Activated T-cell treated with anti-CD3 and anti-CD28 coated beads, Interleukin-2, amount 50 U/mL, for 4 hours (primary cell): ENCODE results near the gene HIBADH. TPM values are rescaled to one million over a fixed set of nuclear protein-coding genes. Genes with fewer than 3 reads are reported as not detected.
"Not testable (repeated sequence)": the region's sequence is repeated elsewhere in the genome, so short reads cannot be mapped to it uniquely, and the experiment has no call there.

Experiments
- ATAC-seq, 2 donors: fragments of 200-7000 bp; cut with Tn5 transposase; one replicate each; pipeline ENCODE4 v1.10.0; 2021
- DNase-seq: peaks from one replicate; pipeline ENCODE4 v3.0.0-alpha.2; 2020
- H3K27me3 Mint-ChIP-seq: one replicate; pipeline ENCODE4 v1.8.0; 2021; ENCODE audit warnings: low read depth, mixed read lengths
- H3K36me3 Mint-ChIP-seq: one replicate; pipeline ENCODE4 v1.8.0; 2022; ENCODE audit warnings: mixed read lengths; ENCODE audit not compliant: insufficient read depth
- H3K4me1 Mint-ChIP-seq: one replicate; pipeline ENCODE4 v1.8.0; 2021; ENCODE audit warnings: low read depth, mixed read lengths
- H3K4me3 Mint-ChIP-seq: one replicate; pipeline ENCODE4 v1.8.0; 2021; ENCODE audit warnings: mild to moderate bottlenecking, moderate library complexity, mixed read lengths
- H3K9me3 Mint-ChIP-seq: one replicate; pipeline ENCODE4 v1.8.0; 2021; ENCODE audit warnings: mixed read lengths
- total RNA-seq, 3 donors: library from RNA; stranded (reverse); gene quantifications; one replicate each; pipeline ENCODE4 v1.2.1, GENCODE V29; 2021

The HIBADH gene
- total RNA-seq, 3 donors from 2014 or later = 9.8 to 10.9 (median 10.8) TPM

GRCh38 chr7:27518561-27519350 lies 143.9 kb downstream of the HIBADH start:
- H3K4me3 Mint-ChIP-seq = no peak overlapping the region
- DNase-seq (no peak), ATAC-seq (no peak)
- H3K9me3 Mint-ChIP-seq = no peaks in the 10 kb centered on the region
- H3K4me1 Mint-ChIP-seq = no peaks in the 10 kb centered on the region
- H3K27me3 Mint-ChIP-seq = no peaks in the 10 kb centered on the region
- H3K36me3 Mint-ChIP-seq = peaks cover 14% of the 10 kb centered on the region

DNA sequence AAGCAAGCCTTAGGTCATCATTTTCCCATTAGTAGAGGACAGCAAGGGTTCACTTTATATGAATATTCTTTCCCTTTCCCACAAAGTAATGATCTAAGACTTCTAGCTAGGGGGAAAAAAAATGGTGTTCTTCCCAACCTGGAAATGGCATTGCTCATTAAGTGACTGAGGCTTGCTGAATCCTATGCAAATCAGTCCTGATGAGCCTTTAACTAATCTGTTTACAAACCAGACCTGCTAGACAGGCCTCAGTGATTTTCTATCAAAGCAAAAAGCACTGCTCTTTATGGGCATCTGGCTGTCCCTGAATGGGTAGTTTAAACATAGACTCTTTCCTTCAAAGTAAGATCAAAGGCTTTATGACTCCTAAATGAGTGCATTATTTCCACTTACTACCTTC lies 146.3 kb downstream of the HIBADH start:
- DNase-seq = no peak
- no peak for ATAC-seq
- Mint-ChIP-seq H3K36me3 (peaks cover 8% of the 10 kb centered on the region), H3K27me3 (no peaks in the 10 kb centered on the region), H3K4me3 (no peak overlapping the region), H3K9me3 (no peaks in the 10 kb centered on the region), H3K4me1 (no peaks in the 10 kb centered on the region)

GRCh38 chr7:27515933-27516332 lies 146.8 kb downstream of the HIBADH start:
- no peaks in the 10 kb centered on the region for H3K27me3 Mint-ChIP-seq
- no peak for ATAC-seq
- H3K36me3 Mint-ChIP-seq = peaks cover 6% of the 10 kb centered on the region
- no peak for DNase-seq
- no peaks in the 10 kb centered on the region for H3K4me1 Mint-ChIP-seq
- H3K9me3 Mint-ChIP-seq = no peaks in the 10 kb centered on the region
- H3K4me3 Mint-ChIP-seq = no peak overlapping the region

GRCh38 chr7:27514861-27515260 lies 147.8 kb downstream of the HIBADH start:
- no peaks in the 10 kb centered on the region for H3K27me3 Mint-ChIP-seq
- ATAC-seq (no peak), DNase-seq (no peak)
- H3K9me3 Mint-ChIP-seq = no peaks in the 10 kb centered on the region
- no peak overlapping the region for H3K4me3 Mint-ChIP-seq
- H3K36me3 Mint-ChIP-seq = peaks cover 3% of the 10 kb centered on the region
- no peaks in the 10 kb centered on the region for H3K4me1 Mint-ChIP-seq

- DNase-seq = no peak
- no peaks in the 10 kb centered on the region for H3K27me3 Mint-ChIP-seq
- no peak for ATAC-seq
- H3K36me3 Mint-ChIP-seq = peaks cover 3% of the 10 kb centered on the region
- H3K4me1 Mint-ChIP-seq = no peaks in the 10 kb centered on the region
- no peaks in the 10 kb centered on the region for H3K9me3 Mint-ChIP-seq
- no peak overlapping the region for H3K4me3 Mint-ChIP-seq
Measured at GRCh38 chr7:27513885-27514284, 148.8 kb downstream of the HIBADH start.

DNA sequence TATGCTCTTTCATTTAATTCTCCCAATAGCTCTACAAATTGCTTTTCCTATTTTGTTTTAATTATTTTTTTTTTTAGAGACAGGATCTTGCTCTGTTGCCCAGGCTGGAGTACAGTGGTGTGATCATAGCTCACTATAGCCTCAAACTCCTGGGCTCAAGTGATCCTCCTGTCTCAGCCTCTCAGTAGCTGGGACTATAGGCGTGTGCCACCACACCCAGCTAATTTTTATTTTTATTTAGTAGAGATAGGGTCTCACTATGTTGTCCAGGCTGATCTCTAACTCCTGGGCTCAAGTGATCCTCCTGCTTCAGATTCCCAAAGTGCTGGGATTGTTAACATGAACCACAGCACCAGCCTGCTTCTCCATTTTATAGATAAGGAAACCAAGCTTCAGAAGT lies 151.3 kb downstream of the HIBADH start:
- H3K4me1 Mint-ChIP-seq, H3K9me3 Mint-ChIP-seq, H3K4me3 Mint-ChIP-seq, DNase-seq, H3K27me3 Mint-ChIP-seq, ATAC-seq, H3K36me3 Mint-ChIP-seq: not testable (repeated sequence)

GRCh38 chr7:27510541-27510940 lies 152.1 kb downstream of the HIBADH start:
- DNase-seq (no peak), ATAC-seq (no peak)
- H3K9me3 Mint-ChIP-seq = no peaks in the 10 kb centered on the region
- no peak overlapping the region for H3K4me3 Mint-ChIP-seq
- H3K36me3 Mint-ChIP-seq = no peaks in the 10 kb centered on the region
- H3K4me1 Mint-ChIP-seq = no peaks in the 10 kb centered on the region
- no peaks in the 10 kb centered on the region for H3K27me3 Mint-ChIP-seq

GRCh38 chr7:27501879-27502278 lies 160.8 kb downstream of the HIBADH start:
- not testable (repeated sequence) for ATAC-seq, H3K4me1 Mint-ChIP-seq

GRCh38 chr7:27501001-27501400 lies 161.7 kb downstream of the HIBADH start:
- Mint-ChIP-seq H3K9me3 (no peaks in the 10 kb centered on the region), H3K27me3 (no peaks in the 10 kb centered on the region), H3K4me1 (no peaks in the 10 kb centered on the region), H3K4me3 (no peak overlapping the region), H3K36me3 (no peaks in the 10 kb centered on the region)
- ATAC-seq = no peak
- DNase-seq = no peak

More at GRCh38 chr7:27501879-27502278, 160.8 kb downstream of the HIBADH start:
- H3K27me3 Mint-ChIP-seq, H3K9me3 Mint-ChIP-seq, H3K36me3 Mint-ChIP-seq, DNase-seq, H3K4me3 Mint-ChIP-seq: not testable (repeated sequence)

DNA sequence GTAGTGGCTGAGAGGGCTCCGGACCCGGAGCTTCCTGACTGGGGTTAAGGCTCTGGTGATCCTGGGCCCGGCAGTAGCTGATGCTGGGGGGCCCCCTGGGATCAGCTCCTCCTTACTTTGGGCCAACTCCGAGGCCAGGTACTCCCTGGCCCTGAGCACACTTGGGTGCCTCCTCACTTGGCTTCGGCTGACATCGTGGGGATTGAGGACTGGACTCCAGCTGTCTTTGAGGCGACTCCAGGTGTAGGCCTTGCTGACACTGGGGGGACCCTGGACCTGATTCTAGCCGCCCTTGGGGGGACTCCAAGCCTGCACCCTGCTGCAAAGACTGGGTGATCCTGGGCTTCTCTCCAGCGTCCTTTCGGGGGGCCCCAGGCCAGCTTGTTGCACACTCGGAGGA lies 170.5 kb downstream of the HIBADH start:
- Mint-ChIP-seq H3K4me3 (no peak overlapping the region), H3K9me3 (no peaks in the 10 kb centered on the region), H3K36me3 (no peaks in the 10 kb centered on the region), H3K4me1 (no peaks in the 10 kb centered on the region), H3K27me3 (peaks cover 3% of the 10 kb centered on the region)
- ATAC-seq (no peak), DNase-seq (no peak)

DNA sequence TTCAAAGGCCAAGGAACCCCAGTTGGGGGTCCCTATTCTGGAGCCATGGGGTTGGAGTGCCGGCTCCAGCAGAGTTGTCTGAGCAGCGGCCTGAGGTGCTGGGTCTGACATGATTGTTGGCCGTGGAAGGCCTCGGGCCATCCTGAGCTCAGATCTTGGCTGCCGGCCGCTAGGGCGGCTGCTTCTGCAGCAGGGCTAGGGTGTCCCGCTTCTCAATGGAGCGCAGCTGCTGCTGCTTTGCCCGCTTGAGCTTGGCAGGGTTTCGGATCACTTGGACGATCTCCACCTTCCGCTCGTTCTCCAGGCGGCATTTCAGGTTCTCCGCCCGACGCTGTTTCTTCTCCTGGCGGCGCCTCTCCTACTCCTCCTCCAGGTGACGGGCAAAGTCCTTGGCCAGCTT lies 171.1 kb downstream of the HIBADH start:
- Mint-ChIP-seq H3K27me3 (peaks cover 3% of the 10 kb centered on the region), H3K4me1 (no peaks in the 10 kb centered on the region)
- no peak for ATAC-seq

DNA sequence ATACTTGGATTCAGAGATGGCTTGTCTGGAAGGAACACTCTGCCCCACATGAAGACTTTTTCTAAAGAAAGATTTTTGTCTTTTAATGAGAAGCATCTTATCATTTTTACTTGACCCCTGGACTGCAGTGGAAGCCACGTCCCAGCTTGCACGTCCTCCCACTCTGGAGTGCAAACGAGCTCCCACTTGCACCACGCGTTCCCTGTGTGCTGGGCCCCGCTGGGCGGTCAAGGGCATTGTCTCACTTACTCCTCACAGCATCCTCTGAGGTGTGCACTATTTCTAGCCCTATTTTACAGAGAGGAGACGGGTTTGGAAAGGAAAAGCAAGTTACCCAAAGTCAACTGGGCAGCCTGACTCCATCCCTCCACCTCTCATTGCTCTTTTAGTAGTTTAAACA lies 175.2 kb downstream of the HIBADH start:
- H3K36me3 Mint-ChIP-seq = no peaks in the 10 kb centered on the region
- no peaks in the 10 kb centered on the region for H3K4me1 Mint-ChIP-seq
- ATAC-seq (no peak), DNase-seq (no peak)
- H3K27me3 Mint-ChIP-seq = peaks cover 3% of the 10 kb centered on the region
- no peak overlapping the region for H3K4me3 Mint-ChIP-seq
- no peaks in the 10 kb centered on the region for H3K9me3 Mint-ChIP-seq

More for the DNA sequence above, 171.1 kb downstream of the HIBADH start:
- no peaks in the 10 kb centered on the region for H3K9me3 Mint-ChIP-seq
- DNase-seq = no peak
- no peaks in the 10 kb centered on the region for H3K36me3 Mint-ChIP-seq
- no peak overlapping the region for H3K4me3 Mint-ChIP-seq

DNA sequence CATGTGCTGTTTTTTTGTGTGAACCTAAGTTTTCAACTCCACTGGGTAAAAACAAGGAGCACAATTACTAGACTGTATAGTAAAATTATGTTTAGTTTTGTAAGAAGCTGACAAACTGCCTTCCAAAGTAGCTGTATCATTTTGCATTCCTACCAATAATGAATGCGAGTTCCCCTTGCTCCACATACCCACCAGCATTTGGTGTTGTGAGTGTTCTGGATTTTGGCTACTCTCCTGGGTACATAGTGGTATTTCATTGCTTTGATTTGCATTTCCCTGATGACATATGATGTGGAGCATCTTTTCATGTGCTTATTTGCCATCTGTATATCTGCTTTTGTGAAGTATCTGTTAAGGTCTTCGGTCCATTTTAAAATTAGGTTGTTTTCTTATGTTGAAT lies 178.2 kb downstream of the HIBADH start:
- DNase-seq (no peak), ATAC-seq (no peak)
- H3K36me3 Mint-ChIP-seq = no peaks in the 10 kb centered on the region
- no peaks in the 10 kb centered on the region for H3K9me3 Mint-ChIP-seq
- no peak overlapping the region for H3K4me3 Mint-ChIP-seq
- no peaks in the 10 kb centered on the region for H3K4me1 Mint-ChIP-seq
- peaks cover 5% of the 10 kb centered on the region for H3K27me3 Mint-ChIP-seq

- Mint-ChIP-seq H3K9me3 (no peaks in the 10 kb centered on the region), H3K4me1 (no peaks in the 10 kb centered on the region), H3K4me3 (no peak overlapping the region), H3K36me3 (no peaks in the 10 kb centered on the region), H3K27me3 (peaks cover 5% of the 10 kb centered on the region)
- ATAC-seq (no peak), DNase-seq (no peak)
Measured at GRCh38 chr7:27482219-27482618, 180.5 kb downstream of the HIBADH start.

DNA sequence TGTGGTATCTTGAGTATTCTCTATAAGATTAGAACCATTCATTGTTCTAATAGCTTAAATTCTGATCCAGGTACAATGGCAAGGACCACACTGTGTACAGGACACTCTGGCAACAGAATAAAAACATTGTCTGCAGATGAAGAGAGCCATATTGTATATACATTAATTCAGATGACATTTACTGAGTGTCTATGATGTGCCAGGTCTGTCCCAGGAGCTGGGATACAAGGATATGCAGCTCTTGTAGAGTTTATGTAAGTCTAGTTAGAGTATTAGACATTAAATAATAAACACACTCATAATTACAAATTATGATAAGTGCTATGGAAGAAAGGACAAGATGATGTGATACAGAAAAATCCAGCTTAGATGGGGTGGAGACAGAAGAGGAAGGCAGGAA lies 184.1 kb downstream of the HIBADH start:
- Mint-ChIP-seq H3K27me3 (peaks cover 3% of the 10 kb centered on the region), H3K9me3 (no peaks in the 10 kb centered on the region), H3K4me3 (no peak overlapping the region), H3K36me3 (no peaks in the 10 kb centered on the region), H3K4me1 (no peaks in the 10 kb centered on the region)
- DNase-seq (no peak), ATAC-seq (no peak)
